Gastrocnemius medialis (tissue), 4 donors: Measurements from ENCODE around the gene NRG3. TPM values are rescaled to one million over a fixed set of nuclear protein-coding genes. Genes with fewer than 3 reads are reported as not detected.

Experiments
- ATAC-seq, 2 donors: fragments of 150-250 bp; one replicate each; pipeline ENCODE4 v1.9.1; 2016
- DNase-seq, 2 donors: peaks; one replicate each; pipeline ENCODE4 v3.0.0-alpha.2; 2019
- H3K27ac ChIP-seq, 4 donors: fragments of 200-600 bp; sonication (generic); 1 replicate in 1 of 4; 2 replicates in 3 of 4; pipeline ENCODE4 v1.5.1; 2016 to 2018; ENCODE audit warnings: mild to moderate bottlenecking in 2 of 4, moderate library complexity in 1 of 4
- H3K27me3 ChIP-seq, 3 donors: fragments of 200-600 bp; sonication (generic) in 2 of 3; 1 replicate in 1 of 3; 2 replicates in 2 of 3; pipeline versions ENCODE4 v1.5.1 to v1.6.0; 2016 to 2019; ENCODE audit warnings: mild to moderate bottlenecking in 1 of 3, moderate library complexity in 1 of 3
- H3K36me3 ChIP-seq, 2 donors: fragments of 200-600 bp; sonication (generic) in 1 of 2; one replicate each; pipeline ENCODE4 v1.5.1; 2017 to 2018
- H3K4me1 ChIP-seq, 2 donors: fragments of 200-600 bp; sonication (generic) in 1 of 2; one replicate each; pipeline ENCODE4 v1.5.1; 2016 to 2017; ENCODE audit warnings: mild to moderate bottlenecking in 2 of 2
- H3K4me3 ChIP-seq, 4 donors: fragments of 200-600 bp; sonication (generic) in 3 of 4; 1 replicate in 1 of 4; 2 replicates in 3 of 4; pipeline ENCODE4 v1.5.1; 2016 to 2019; ENCODE audit warnings: mild to moderate bottlenecking in 2 of 4
- H3K9me3 ChIP-seq, 3 donors: fragments of 200-600 bp; sonication (generic) in 2 of 3; 1 replicate in 1 of 3; 2 replicates in 2 of 3; pipeline ENCODE4 v1.5.1; 2016 to 2019
- POLR2A ChIP-seq, 2 donors: fragments of 450-650 bp; IDR thresholded peaks; one replicate each; pipeline ENCODE4 v1.6.1; 2017; ENCODE audit warnings: antibody characterized with exemption in 2 of 2, mild to moderate bottlenecking in 2 of 2, moderate library complexity in 2 of 2
- in situ Hi-C, 4 donors: fragments of 200-750 bp; cut with MboI; loops; one replicate each; pipeline versions ENCODE4 v1.15.0 to v1.8.0; 2017; ENCODE audit warnings: low sequenced_read_pairs in 4 of 4
- intact Hi-C: fragments of 100-400 bp; cut with DNase I; formaldehyde crosslinking; loops from one replicate; pipeline ENCODE4 v1.15.1; 2023; ENCODE audit warnings: low total_unique reads
- total RNA-seq, 4 donors: library from RNA; depleted of rRNA; stranded (reverse); fragments of >200 nt; gene quantifications; one replicate each; pipeline versions ENCODE4 v1.1.0 to v1.2.3, GENCODE V29; 2016
- TF ChIP-seq, protein P1 (sequence below), 5 experiments: fragments of 450-650 bp in 3 of 5; fragments of 200-600 bp in 2 of 5; sonication (generic) in 2 of 5; IDR thresholded peaks in 4 of 5; conservative IDR thresholded peaks in 1 of 5; 1 replicate in 4 of 5; 2 replicates in 1 of 5; pipeline ENCODE4 v1.5.1; 2016 to 2019; ENCODE audit warnings: antibody characterized with exemption in 5 of 5, mild to moderate bottlenecking in 3 of 5, moderate library complexity in 3 of 5

NRG3 gene
- total RNA-seq, 4 donors from 2014 or later = not detected

DNA sequence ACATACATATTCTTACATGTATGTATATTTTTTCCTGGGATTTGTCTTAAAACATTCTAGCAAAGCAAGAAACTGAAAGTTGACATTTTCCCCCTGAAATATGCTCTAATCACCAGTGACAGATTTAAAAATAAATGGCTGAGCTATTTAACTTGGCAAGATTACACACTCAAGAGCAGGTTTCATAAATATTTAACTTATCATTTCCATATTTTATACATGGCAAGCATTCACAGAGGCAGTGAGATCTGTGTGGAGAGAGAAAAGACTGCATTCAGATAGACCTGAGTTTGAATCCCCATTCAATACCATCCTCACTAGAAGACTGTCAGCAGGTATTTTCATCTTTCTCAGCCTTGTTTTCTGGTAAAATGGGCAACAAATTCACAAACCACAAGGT, 1043.0 kb downstream of the NRG3 start:
- Histone ChIP-seq H3K36me3 (no peaks in the 10 kb centered on the region), H3K27ac (no peak overlapping the region), H3K27me3 (no peaks in the 10 kb centered on the region), H3K9me3 (no peaks in the 10 kb centered on the region), H3K4me1 (no peaks in the 10 kb centered on the region), H3K4me3 (no peak overlapping the region)
- ATAC-seq (no peak), DNase-seq (no peak)
- TF ChIP-seq, protein P1, sequence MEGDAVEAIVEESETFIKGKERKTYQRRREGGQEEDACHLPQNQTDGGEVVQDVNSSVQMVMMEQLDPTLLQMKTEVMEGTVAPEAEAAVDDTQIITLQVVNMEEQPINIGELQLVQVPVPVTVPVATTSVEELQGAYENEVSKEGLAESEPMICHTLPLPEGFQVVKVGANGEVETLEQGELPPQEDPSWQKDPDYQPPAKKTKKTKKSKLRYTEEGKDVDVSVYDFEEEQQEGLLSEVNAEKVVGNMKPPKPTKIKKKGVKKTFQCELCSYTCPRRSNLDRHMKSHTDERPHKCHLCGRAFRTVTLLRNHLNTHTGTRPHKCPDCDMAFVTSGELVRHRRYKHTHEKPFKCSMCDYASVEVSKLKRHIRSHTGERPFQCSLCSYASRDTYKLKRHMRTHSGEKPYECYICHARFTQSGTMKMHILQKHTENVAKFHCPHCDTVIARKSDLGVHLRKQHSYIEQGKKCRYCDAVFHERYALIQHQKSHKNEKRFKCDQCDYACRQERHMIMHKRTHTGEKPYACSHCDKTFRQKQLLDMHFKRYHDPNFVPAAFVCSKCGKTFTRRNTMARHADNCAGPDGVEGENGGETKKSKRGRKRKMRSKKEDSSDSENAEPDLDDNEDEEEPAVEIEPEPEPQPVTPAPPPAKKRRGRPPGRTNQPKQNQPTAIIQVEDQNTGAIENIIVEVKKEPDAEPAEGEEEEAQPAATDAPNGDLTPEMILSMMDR (IDR thresholded peaks at IDR 0.05 in 4 of 5, conservative IDR thresholded peaks at IDR 0.05 in 1 of 5) = no peak
- no peak for TF ChIP-seq POLR2A (IDR thresholded peaks at IDR 0.05)
- intact Hi-C loops (no loop called here), in situ Hi-C loops (no loop called here)

DNA sequence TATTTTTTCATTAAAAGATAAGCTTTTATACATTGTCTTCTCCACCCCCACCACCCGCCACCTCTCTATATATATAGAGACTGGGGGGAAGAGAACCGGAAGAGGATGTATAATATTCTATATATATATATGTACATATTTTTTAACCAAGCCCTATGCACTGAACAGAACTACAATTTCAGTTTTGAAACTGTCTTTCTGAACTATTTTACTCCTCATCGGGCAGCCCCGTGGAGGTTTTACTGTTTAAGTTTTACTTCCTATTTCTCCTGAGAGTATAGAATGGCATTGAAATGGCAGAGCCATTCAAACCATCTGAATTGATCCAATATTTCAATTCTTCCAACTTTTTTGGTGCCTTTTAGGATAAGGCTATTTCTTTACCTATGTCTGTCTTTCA, 1047.1 kb downstream of the NRG3 start:
- in situ Hi-C loops = no loop called here
- Histone ChIP-seq H3K36me3 (no peaks in the 10 kb centered on the region), H3K27ac (no peak overlapping the region), H3K4me1 (no peaks in the 10 kb centered on the region), H3K27me3 (no peaks in the 10 kb centered on the region), H3K9me3 (no peaks in the 10 kb centered on the region), H3K4me3 (no peak overlapping the region)
- intact Hi-C loops = no loop called here
- no peak for TF ChIP-seq POLR2A (IDR thresholded peaks at IDR 0.05)
- TF ChIP-seq, protein P1 (IDR thresholded peaks at IDR 0.05 in 4 of 5, conservative IDR thresholded peaks at IDR 0.05 in 1 of 5) = no peak
- no peak for DNase-seq
- no peak for ATAC-seq

DNA sequence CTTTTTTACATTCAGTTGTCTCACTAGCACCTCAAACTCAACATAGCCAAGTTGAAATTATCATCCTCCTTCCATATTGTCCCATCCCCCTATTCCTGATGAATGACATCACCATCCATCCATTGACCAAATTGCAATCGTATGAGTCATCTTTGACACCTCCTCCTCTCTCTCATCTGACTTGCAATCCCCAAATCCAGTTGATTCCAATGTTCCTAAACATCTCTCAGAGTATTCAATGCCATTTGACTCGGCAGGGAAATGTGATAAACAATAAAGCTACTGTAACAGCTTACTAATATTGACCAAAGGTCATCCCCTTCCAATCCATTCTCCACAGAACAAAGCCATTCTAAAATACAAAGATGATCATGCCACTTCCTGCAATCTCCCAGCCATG, 1047.8 kb downstream of the NRG3 start:
- Histone ChIP-seq H3K27me3 (no peaks in the 10 kb centered on the region), H3K27ac (no peak overlapping the region), H3K36me3 (no peaks in the 10 kb centered on the region), H3K9me3 (no peaks in the 10 kb centered on the region), H3K4me1 (no peaks in the 10 kb centered on the region), H3K4me3 (no peak overlapping the region)
- in situ Hi-C loops = no loop called here
- ATAC-seq (no peak), DNase-seq (no peak)
- no peak for TF ChIP-seq POLR2A (IDR thresholded peaks at IDR 0.05)
- TF ChIP-seq, protein P1 (IDR thresholded peaks at IDR 0.05 in 4 of 5, conservative IDR thresholded peaks at IDR 0.05 in 1 of 5) = no peak
- intact Hi-C loops = no loop called here

DNA sequence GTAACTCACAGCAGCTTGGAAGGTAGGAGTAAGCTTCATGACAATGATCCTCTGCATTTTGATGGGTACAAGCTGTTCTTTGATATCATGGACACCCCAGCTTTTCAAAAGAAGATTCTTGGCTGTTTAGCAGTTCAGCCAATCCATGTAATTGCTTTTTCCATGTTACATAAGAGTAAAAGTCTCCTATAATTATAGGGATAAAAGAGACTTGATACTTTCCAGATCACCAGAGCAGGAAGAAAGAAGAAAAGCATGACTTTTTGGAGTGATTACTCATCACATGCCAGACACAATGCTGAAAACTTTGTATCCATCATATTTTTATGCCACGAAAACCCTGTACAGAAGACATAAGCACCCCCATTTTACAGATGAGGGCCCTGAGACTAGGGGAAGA, 1049.7 kb downstream of the NRG3 start:
- no peak overlapping the region for H3K27ac ChIP-seq
- no peaks in the 10 kb centered on the region for H3K27me3 ChIP-seq
- H3K36me3 ChIP-seq = no peaks in the 10 kb centered on the region
- no peak for ATAC-seq
- intact Hi-C loops = no loop called here
- H3K4me1 ChIP-seq = no peaks in the 10 kb centered on the region
- in situ Hi-C loops = no loop called here
- H3K9me3 ChIP-seq = no peaks in the 10 kb centered on the region
- no peak overlapping the region for H3K4me3 ChIP-seq
- TF ChIP-seq, protein P1 (IDR thresholded peaks at IDR 0.05 in 4 of 5, conservative IDR thresholded peaks at IDR 0.05 in 1 of 5) = no peak
- TF ChIP-seq POLR2A (IDR thresholded peaks at IDR 0.05) = no peak
- no peak for DNase-seq

DNA sequence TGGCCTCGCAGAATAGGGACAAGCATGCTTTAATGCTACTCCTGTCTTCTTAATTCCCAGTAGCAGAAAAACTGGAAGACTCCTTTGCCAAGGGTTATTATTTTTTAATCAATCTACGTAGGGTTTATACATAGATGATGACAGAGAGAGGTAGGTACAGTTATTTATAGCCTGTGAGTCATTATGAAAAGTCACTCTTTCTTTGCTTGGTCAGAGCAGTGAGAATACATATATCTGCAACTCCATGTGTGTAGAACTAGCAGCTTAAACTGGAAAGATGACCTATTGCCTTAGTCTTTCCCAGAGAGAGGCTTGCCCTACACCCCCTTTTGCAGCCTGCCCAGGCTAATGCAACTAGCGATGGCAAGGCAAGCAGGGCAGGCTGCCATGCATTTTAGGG, 1050.6 kb downstream of the NRG3 start:
- in situ Hi-C loops (no loop called here), intact Hi-C loops (no loop called here)
- no peaks in the 10 kb centered on the region for H3K27me3 ChIP-seq
- H3K27ac ChIP-seq = no peak overlapping the region
- ATAC-seq = no peak
- H3K4me3 ChIP-seq = no peak overlapping the region
- H3K9me3 ChIP-seq = no peaks in the 10 kb centered on the region
- no peak for TF ChIP-seq POLR2A (IDR thresholded peaks at IDR 0.05)
- TF ChIP-seq, protein P1 (IDR thresholded peaks at IDR 0.05 in 4 of 5, conservative IDR thresholded peaks at IDR 0.05 in 1 of 5) = no peak
- no peaks in the 10 kb centered on the region for H3K36me3 ChIP-seq
- DNase-seq = no peak
- H3K4me1 ChIP-seq = no peaks in the 10 kb centered on the region
